Stimulated activated CD4-positive, alpha-beta T cell treated with anti-CD3 and anti-CD28 coated beads, Interleukin-4, amount 100 ng/mL, for 24 hours (primary cell): Measurements from ENCODE around the gene GPR31.

Experiments
- DNase-seq: peaks from one replicate; pipeline ENCODE4 v3.0.0-alpha.2; 2020

GPR31 gene

DNA sequence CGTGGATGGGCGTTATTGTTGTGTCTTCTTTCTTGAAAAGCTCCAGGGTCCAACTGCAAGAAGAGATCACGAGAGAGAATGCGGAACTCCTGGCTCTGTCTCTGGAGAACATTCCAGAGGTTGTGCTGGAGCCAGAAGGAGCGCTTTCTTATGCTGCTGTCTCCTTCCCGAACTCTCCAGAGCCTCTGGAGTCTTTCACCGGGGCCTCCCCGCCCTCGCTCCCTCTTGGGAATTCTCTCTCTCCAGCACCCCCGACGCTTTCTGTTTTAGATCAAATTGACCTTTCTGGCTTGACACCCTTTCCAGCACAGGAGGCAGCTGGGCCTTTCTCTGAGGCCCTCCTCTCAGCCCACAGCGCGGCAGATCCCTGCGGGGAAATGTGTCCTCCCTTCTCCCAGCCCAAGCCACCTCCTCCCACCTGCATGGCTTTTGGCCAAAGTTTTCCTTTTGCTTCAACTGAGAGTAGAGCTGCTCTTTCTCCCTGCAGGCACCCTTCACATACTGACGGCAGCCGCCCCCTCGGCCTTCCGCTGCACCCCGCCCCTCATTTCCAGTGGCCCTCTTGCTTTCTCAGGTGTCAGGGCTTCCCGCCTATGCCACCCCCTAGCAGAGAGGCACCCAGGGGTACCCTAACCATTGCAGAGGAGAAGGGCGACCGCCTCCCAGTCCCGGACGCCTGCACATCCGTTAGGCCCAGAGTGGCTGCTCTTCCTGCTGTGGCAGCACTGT lies 41.5 kb downstream of the GPR31 start:
- no peak for DNase-seq

DNA sequence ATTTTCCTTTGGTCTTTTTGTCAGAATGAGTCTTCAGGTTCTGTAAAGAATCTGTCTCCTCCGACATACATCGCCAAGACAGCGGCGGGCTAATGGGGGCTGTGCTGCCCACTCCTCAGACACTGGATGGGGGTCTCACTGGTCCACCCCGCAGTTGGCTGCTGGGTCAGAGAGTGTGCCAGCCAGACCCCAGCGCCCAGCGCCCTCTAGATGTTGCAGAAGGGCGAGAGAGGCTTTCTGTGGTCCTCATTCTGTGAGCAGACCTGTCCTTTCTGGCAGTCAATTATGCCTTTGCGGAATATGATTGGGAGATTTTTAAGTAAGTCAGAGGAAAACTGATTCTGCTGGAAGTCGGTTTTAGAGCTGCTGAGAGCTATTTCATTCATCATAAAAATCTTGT lies 42.7 kb downstream of the GPR31 start:
- DNase-seq = no peak

DNA sequence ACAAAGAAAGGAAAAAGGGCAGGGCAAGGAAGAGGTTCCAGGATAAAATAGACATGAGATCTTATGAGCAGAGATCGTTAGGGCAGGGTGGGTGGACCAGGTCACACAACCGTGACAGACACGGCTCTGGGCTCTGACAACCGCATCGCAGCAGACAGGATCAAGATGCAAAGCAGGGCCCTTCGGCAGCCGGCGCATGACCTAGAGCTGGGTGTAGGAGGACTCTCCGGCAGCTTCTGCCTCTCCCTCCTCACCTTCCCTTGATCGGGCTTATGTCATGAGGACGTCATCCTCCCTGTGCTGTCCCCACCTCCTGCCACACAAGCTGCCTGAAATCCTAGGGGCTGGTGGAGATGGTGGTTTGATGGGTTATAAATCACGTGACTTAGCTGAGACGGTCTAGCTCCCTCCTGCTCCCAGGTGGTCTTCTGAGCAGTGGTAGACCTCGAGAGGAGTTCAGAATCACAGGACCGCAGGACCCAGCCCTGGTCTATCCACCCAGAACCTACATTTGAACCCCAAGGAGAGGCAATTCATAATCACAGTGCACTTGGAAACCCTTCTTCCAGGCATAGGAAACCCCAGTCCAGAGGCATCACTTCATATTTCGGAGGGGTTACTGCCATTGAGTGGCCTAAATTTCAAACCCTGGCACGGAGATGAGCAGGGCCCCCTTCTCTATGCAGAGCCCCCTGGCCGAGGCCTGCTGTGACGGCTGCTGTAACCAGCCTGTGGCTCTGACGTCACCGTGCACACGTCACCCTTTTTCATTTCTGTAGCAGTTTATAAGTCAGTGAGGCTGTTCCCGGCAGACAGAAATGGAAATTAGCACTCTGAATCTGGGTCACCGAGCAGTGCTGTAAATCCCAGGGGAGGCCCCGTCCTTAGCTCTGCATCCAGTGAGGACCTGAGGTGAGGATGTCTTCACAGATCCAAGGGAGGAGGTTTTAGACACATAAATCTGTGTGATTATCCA lies 43.6 kb downstream of the GPR31 start:
- DNase-seq = peak; percentile 65

DNA sequence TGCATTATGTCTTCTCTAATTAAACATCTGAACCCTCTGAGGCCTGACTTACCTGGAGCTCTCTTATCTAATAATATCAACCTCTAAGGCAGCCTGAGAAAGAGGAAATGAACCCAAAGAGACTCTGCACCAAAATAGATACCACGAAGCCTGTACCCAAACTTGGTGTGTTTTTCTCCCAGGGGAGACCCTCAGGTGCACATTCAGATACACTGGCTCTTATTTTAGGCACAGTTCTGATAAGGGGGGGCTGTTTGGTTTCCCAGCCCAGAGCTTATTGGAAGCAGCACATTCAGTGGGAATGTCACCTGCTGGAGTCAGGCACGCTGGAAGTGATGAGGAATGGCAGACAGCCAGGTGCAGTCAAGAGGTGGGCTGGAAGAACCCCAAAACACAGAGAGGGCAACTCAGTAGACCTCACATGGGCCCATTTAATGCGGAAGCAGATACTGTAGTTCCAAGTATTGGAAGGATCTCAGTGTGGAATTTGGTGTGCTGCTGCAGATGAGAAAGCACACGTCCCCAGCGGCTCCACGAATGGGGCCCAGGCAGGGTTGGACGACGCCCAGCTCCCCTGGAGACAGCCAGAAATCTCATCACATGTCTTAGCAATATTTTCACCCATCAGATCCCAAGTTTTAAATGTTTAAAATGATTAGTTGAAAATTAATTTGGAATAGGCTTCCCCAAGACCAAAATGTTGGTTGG lies 44.6 kb downstream of the GPR31 start:
- DNase-seq = no peak

DNA sequence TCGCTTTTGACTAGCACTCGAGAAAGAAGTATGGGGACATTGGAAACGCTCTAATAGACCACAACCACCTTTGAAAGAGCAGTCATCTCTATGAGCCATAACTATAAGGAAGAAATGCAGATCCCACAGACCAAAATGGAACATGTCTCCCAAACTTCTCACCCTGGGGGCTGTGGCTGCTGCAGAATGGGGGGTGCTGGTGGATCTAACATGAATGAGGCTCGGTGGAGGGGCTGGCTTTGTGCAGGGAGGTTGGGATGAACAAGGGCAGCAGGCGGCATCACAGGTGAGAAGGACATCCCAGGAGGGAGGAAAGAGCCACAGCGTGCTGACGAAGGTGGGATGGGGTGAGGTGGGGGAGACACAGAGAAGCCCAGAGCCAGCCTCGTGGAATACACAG lies 45.4 kb downstream of the GPR31 start:
- DNase-seq = no peak

DNA sequence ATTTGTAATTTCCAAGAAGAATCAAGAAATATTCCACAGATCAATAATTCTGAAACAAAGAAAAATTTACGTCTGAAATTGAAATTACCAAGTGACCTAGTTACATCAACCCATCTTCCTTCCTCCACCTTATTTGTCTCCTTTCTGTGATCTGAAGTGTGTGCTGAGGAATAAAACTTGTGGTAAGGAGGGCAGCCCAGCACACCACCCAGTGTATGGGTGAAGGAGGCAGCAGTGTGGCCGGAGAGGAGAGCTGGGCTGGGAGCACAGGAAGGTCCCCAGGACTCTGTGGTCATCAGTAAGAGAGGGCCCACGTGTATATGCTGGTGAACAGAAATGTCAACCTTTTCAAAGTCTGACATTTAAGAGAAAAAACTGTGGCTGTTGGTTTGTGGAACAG lies 46.2 kb downstream of the GPR31 start:
- no peak for DNase-seq

DNA sequence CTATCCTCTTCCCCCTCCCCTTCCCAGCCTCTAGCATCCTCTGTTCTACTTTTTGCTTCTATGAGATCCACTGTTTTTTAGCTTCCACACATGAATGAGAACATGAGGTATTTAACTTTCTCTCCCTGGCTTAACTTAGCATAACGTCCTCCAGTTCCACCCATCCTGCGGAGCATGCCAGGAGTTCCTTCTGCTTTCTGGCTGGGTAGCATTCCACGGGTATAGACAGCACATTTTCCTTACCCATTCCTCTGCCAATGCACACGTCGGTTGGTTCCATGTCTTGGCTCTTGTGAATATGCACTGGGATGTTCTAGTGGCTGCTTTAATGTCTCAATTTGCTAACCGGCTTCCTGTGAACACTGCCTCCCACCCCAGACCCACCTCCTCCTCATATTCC lies 48.1 kb downstream of the GPR31 start:
- DNase-seq = no peak

DNA sequence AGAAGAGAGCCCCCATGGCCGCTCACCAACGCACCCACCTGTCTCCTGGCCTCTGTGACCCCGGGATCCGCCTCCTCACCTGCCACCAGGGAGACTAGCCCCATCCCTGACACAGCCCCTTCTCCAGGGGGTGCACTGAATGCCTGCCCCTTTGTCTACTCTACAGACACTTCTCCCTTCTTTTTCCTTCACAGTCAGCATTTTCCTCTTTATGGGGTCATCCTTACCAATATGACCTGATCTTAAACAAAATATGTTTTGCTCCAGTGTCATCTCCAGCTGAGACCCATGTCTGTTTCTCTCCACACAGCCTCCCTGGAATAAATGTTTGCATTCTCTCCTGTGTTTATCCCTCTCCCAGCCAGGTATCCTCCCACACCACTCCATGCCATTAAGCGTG lies 49.5 kb downstream of the GPR31 start:
- no peak for DNase-seq

DNA sequence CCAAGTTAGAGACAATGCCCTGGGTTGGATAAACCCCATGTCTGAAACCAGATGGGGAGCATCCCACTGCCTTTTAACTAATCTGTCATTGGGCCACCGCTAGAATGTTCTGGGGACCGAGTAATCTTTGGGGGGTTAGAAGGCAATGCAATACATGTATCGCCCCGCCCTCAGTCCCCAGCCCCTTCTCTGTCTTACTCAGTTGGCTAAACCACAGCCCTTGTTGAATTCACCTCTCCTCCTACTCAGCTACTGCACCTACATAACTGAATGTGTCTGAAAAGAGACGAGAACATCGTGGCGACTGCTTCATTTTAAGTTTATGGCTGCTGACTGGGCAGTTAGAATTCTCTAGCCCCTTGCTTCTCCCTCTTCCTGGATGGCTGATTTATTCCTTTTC lies 50.0 kb downstream of the GPR31 start:
- DNase-seq = no peak

DNA sequence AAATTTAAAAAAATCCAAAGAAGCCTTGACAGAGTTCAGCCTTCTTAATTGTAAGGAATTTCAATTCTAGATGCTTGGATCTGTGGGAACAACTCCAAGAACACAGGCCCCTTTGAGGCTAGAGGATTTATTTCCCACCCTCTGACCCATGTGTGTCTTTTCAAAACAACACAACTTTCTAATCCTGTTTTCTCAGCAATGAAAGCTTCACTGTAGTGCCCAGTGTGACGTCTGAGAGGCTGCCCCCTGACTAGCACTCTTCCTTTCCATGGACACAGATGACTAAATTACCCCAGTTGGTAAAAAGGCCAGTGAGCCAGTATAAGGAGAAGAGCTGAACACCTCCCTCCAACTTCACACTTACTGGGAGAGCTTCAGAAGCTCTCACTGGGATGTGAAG lies 51.4 kb downstream of the GPR31 start:
- DNase-seq = no peak
